ENCODE measurements around the gene MECR. TPM values are rescaled to one million over a fixed set of nuclear protein-coding genes. Genes with fewer than 3 reads are reported as not detected.

The MECR gene
- total and polyA plus RNA-seq, 10 of the 15 experiments (the other 5 are each of a cell fraction or from before 2014, with no cell fraction given): 7.6 to 66.3 (median 38.7) TPM

DNA sequence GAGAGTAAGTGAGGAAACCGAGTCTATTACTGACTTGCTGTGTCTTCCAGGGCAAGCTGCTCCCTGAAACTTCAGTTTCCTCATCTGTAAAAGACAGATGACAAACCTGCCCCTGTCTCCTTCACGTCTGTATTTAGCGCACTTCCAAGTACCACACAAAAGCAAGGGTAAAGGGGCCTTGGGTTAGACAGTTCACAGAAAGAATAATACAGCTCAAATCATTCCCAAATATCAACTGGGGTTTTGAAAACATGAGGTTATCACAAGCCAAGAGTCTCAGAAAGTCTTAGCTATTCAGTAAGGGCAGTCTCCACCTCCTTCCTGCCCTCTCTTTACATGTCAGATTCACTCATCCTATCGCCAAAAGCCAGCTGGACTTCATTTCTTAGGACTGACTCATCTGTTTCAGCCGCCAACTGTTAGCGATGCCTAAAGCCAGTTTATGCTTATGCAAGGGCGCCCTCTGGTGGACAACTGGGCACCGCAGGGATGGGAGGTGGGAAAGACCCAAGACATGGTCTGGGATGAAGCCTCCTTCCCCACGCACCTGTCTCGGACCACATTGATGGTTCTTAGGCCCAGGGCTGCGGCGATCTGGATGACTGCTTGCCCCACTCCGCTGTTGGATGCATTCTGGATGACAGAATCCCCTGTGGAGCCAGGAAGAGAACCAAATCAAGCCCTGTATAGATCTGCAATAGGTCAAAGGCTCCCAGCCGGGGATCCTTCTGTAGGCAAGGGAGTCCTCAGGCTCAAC lies 28.0 kb downstream of the MECR start (continued):
- TF ChIP-seq, protein P1, sequence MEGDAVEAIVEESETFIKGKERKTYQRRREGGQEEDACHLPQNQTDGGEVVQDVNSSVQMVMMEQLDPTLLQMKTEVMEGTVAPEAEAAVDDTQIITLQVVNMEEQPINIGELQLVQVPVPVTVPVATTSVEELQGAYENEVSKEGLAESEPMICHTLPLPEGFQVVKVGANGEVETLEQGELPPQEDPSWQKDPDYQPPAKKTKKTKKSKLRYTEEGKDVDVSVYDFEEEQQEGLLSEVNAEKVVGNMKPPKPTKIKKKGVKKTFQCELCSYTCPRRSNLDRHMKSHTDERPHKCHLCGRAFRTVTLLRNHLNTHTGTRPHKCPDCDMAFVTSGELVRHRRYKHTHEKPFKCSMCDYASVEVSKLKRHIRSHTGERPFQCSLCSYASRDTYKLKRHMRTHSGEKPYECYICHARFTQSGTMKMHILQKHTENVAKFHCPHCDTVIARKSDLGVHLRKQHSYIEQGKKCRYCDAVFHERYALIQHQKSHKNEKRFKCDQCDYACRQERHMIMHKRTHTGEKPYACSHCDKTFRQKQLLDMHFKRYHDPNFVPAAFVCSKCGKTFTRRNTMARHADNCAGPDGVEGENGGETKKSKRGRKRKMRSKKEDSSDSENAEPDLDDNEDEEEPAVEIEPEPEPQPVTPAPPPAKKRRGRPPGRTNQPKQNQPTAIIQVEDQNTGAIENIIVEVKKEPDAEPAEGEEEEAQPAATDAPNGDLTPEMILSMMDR (IDR thresholded peaks at IDR 0.05 in 2 of 3, conservative IDR thresholded peaks at IDR 0.05 in 1 of 3; ENCODE audit: control insufficient read depth in 2 of 3, extremely low read depth in 1 of 3, insufficient read depth in 1 of 3, low read depth in 3 of 3, low read length in 3 of 3): peak; percentile 93 to 99 (median 97); a peak in 5 of 6 replicates
- TF ChIP-seq FOXM1 (IDR thresholded peaks at IDR 0.05; ENCODE audit: low read depth, low read length) (no peak), KLF5 (IDR thresholded peaks at IDR 0.05; ENCODE audit: partially characterized antibody) (no peak), PAX5 (IDR thresholded peaks at IDR 0.05; ENCODE audit: borderline replicate concordance, low read depth, low read length) (no peak), RFX5 (IDR thresholded peaks at IDR 0.05; ENCODE audit: low read depth, low read length) (no peak), CHD4 (IDR thresholded peaks at IDR 0.05) (no peak), SUZ12 (IDR thresholded peaks at IDR 0.05; ENCODE audit: unreplicated experiment) (no peak), CBX5 (IDR thresholded peaks at IDR 0.05; ENCODE audit: low read depth) (no peak), POU2F2 (IDR thresholded peaks at IDR 0.05; ENCODE audit: borderline replicate concordance, low read depth, low read length) (peak; percentile 60; the same call in 1 of the 3 replicates), ASH2L (IDR thresholded peaks at IDR 0.05; ENCODE audit: borderline replicate concordance, low read depth) (no peak), SREBF2 (IDR thresholded peaks at IDR 0.05; ENCODE audit: low read length) (no peak), TCF3 (IDR thresholded peaks at IDR 0.05; ENCODE audit: borderline replicate concordance, insufficient read depth, low read depth, low read length) (no peak; the same call in 1 of the 2 replicates), E4F1 (IDR thresholded peaks at IDR 0.05; ENCODE audit: borderline replicate concordance, partially characterized antibody) (no peak), TCF7 (IDR thresholded peaks at IDR 0.05; ENCODE audit: borderline replicate concordance) (no peak), RUNX3 (IDR thresholded peaks at IDR 0.05; ENCODE audit: low read length) (peak; percentile 46; the same call in 1 of the 2 replicates), ZBTB11 (CRISPR knock-in tag; IDR thresholded peaks at IDR 0.05) (no peak), TBL1XR1 (IDR thresholded peaks at IDR 0.05; ENCODE audit: low read depth, low read length) (no peak), YBX1 (IDR thresholded peaks at IDR 0.05) (no peak)
- TF ChIP-seq, protein P2, sequence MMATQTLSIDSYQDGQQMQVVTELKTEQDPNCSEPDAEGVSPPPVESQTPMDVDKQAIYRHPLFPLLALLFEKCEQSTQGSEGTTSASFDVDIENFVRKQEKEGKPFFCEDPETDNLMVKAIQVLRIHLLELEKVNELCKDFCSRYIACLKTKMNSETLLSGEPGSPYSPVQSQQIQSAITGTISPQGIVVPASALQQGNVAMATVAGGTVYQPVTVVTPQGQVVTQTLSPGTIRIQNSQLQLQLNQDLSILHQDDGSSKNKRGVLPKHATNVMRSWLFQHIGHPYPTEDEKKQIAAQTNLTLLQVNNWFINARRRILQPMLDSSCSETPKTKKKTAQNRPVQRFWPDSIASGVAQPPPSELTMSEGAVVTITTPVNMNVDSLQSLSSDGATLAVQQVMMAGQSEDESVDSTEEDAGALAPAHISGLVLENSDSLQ (IDR thresholded peaks at IDR 0.05): 0 out of 2 replicates have a peak, but pooled peaks have one; percentile 25
- TF ChIP-seq, protein P3, sequence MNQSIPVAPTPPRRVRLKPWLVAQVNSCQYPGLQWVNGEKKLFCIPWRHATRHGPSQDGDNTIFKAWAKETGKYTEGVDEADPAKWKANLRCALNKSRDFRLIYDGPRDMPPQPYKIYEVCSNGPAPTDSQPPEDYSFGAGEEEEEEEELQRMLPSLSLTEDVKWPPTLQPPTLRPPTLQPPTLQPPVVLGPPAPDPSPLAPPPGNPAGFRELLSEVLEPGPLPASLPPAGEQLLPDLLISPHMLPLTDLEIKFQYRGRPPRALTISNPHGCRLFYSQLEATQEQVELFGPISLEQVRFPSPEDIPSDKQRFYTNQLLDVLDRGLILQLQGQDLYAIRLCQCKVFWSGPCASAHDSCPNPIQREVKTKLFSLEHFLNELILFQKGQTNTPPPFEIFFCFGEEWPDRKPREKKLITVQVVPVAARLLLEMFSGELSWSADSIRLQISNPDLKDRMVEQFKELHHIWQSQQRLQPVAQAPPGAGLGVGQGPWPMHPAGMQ (IDR thresholded peaks at IDR 0.05; ENCODE audit: borderline replicate concordance): no peak
